NB4 (cell line): ENCODE measurements around the gene CRIM1.

Experiments
- DNase-seq: peaks from one replicate; pipeline ENCODE4 v3.0.0; 2010; ENCODE audit warnings: low read depth
- H3K4me3 ChIP-seq: one replicate; pipeline ENCODE4 v1.5.1; 2011; ENCODE audit warnings: mild to moderate bottlenecking, low read depth, low read length, moderate library complexity
- CTCF ChIP-seq: IDR thresholded peaks from one replicate; pipeline ENCODE4 v1.5.1; 2012; ENCODE audit warnings: low read depth, low read length
- MAX ChIP-seq: IDR thresholded peaks from 2 replicates; pipeline ENCODE4 v1.6.1; 2011; ENCODE audit warnings: low read depth, low read length
- MYC ChIP-seq: IDR thresholded peaks from 2 replicates; pipeline ENCODE4 v1.6.1; 2011; ENCODE audit warnings: low read depth, low read length
- POLR2A ChIP-seq: IDR thresholded peaks from 2 replicates; pipeline ENCODE4 v1.6.1; 2011; ENCODE audit warnings: mild to moderate bottlenecking; ENCODE audit not compliant: insufficient read length; ENCODE audit errors: extremely low read depth

CRIM1 gene

GRCh38 chr2:36441065-36441625, 85.6 kb downstream of the CRIM1 start:
- no peak overlapping the region for H3K4me3 ChIP-seq
- no peak for DNase-seq
- TF ChIP-seq CTCF: no peak
- no peak for TF ChIP-seq POLR2A
- no peak for TF ChIP-seq MYC
- TF ChIP-seq MAX: no peak

GRCh38 chr2:36441816-36442215, 86.2 kb downstream of the CRIM1 start:
- DNase-seq: no peak
- no peak overlapping the region for H3K4me3 ChIP-seq
- no peak for TF ChIP-seq CTCF
- TF ChIP-seq POLR2A: no peak
- no peak for TF ChIP-seq MYC
- TF ChIP-seq MAX: no peak

- no peak for DNase-seq
- no peak overlapping the region for H3K4me3 ChIP-seq
- TF ChIP-seq CTCF (no peak), MAX (no peak), POLR2A (no peak), MYC (no peak)
Measured at GRCh38 chr2:36444216-36444936, 88.8 kb downstream of the CRIM1 start.

GRCh38 chr2:36445185-36445866, 89.7 kb downstream of the CRIM1 start:
- H3K4me3 ChIP-seq: no peak overlapping the region
- TF ChIP-seq CTCF (no peak), MYC (no peak), MAX (no peak), POLR2A (no peak)
- no peak for DNase-seq

GRCh38 chr2:36446294-36446693, 90.7 kb downstream of the CRIM1 start:
- no peak for DNase-seq
- TF ChIP-seq MAX (no peak), MYC (no peak), CTCF (no peak), POLR2A (no peak)
- H3K4me3 ChIP-seq: no peak overlapping the region
